ENCODE results near the gene HEATR5B.

DNA sequence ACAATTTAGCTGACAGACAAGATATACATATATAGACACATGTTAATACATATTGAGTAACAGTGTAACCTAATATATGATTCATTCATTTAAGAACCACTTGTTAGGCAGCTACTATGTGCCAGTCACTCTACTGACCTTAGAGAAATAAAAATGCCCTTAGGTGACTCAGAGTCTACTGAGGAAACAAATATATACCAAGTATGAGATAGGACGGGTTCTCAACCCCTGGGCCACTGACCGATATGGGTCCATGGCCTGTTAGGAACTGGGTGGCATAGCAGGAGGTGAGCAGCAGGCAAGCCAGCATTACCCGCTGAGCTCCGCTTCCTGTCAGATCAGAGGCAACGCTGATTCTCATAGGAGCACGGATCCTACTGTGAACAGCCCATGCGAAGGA lies 132.6 kb downstream of the HEATR5B start:
- TF ChIP-seq, protein P1, sequence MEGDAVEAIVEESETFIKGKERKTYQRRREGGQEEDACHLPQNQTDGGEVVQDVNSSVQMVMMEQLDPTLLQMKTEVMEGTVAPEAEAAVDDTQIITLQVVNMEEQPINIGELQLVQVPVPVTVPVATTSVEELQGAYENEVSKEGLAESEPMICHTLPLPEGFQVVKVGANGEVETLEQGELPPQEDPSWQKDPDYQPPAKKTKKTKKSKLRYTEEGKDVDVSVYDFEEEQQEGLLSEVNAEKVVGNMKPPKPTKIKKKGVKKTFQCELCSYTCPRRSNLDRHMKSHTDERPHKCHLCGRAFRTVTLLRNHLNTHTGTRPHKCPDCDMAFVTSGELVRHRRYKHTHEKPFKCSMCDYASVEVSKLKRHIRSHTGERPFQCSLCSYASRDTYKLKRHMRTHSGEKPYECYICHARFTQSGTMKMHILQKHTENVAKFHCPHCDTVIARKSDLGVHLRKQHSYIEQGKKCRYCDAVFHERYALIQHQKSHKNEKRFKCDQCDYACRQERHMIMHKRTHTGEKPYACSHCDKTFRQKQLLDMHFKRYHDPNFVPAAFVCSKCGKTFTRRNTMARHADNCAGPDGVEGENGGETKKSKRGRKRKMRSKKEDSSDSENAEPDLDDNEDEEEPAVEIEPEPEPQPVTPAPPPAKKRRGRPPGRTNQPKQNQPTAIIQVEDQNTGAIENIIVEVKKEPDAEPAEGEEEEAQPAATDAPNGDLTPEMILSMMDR (IDR thresholded peaks at IDR 0.05; ENCODE audit: control extremely low read depth in 1 of 3, insufficient read depth in 1 of 3, low read depth in 1 of 3, low read length in 3 of 3), result no peak
- TF ChIP-seq TAF1 (IDR thresholded peaks at IDR 0.05; ENCODE audit: low read depth, low read length) (no peak), POLR2AphosphoS5 (IDR thresholded peaks at IDR 0.05; ENCODE audit: low read depth, low read length) (no peak), TCF12 (IDR thresholded peaks at IDR 0.05; ENCODE audit: low read depth, low read length) (no peak), CHD2 (IDR thresholded peaks at IDR 0.05; ENCODE audit: low read length) (no peak), JUND (IDR thresholded peaks at IDR 0.05; ENCODE audit: low read length) (no peak), EP300 (IDR thresholded peaks at IDR 0.05; ENCODE audit: borderline replicate concordance in 1 of 2, low read depth in 2 of 2, low read length in 2 of 2) (no peak), SP2 (IDR thresholded peaks at IDR 0.05; ENCODE audit: low read length) (no peak), POLR2A (IDR thresholded peaks at IDR 0.05; ENCODE audit: control extremely low read depth in 1 of 2, low read depth in 2 of 2, low read length in 2 of 2) (no peak)
- TF ChIP-seq, protein P2, sequence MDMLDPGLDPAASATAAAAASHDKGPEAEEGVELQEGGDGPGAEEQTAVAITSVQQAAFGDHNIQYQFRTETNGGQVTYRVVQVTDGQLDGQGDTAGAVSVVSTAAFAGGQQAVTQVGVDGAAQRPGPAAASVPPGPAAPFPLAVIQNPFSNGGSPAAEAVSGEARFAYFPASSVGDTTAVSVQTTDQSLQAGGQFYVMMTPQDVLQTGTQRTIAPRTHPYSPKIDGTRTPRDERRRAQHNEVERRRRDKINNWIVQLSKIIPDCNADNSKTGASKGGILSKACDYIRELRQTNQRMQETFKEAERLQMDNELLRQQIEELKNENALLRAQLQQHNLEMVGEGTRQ (IDR thresholded peaks at IDR 0.05; ENCODE audit: low read length), result no peak

Data from H1 (cell line).